Uterus (tissue), 4 donors: ENCODE measurements around the gene ANKRD37. TPM values are rescaled to one million over a fixed set of nuclear protein-coding genes. Genes with fewer than 3 reads are reported as not detected.

Experiments
- DNase-seq, 2 donors: peaks; one replicate each; pipeline ENCODE4 v3.0.0-alpha.2; 2019 to 2020
- H3K27ac ChIP-seq, 2 donors: fragments of 200-600 bp; sonication (generic); 1 replicate in 1 of 2; 2 replicates in 1 of 2; pipeline ENCODE4 v1.5.1; 2016 to 2018
- H3K27me3 ChIP-seq, 2 donors: fragments of 200-600 bp; sonication (generic); one replicate each; pipeline ENCODE4 v1.5.1; 2018 to 2019; ENCODE audit warnings: control low read depth in 1 of 2
- H3K36me3 ChIP-seq, 2 donors: fragments of 200-600 bp; sonication (generic); one replicate each; pipeline ENCODE4 v1.5.1; 2019; ENCODE audit warnings: control low read depth in 1 of 2
- H3K4me1 ChIP-seq, 2 donors: fragments of 200-600 bp; sonication (generic); one replicate each; pipeline ENCODE4 v1.5.1; 2018 to 2019; ENCODE audit warnings: control low read depth in 1 of 2
- H3K4me3 ChIP-seq, 2 donors: fragments of 200-600 bp; sonication (generic); 1 replicate in 1 of 2; 2 replicates in 1 of 2; pipeline ENCODE4 v1.5.1; 2018 to 2019; ENCODE audit warnings: mild to moderate bottlenecking in 1 of 2
- H3K9me3 ChIP-seq, 2 donors: fragments of 200-600 bp; sonication (generic); one replicate each; pipeline ENCODE4 v1.5.1; 2019; ENCODE audit warnings: control low read depth in 1 of 2
- CTCF ChIP-seq, 4 experiments: fragments of 200-600 bp in 2 of 4; fragments of 450-650 bp in 2 of 4; sonication (generic) in 2 of 4; IDR thresholded peaks; one replicate each; pipeline ENCODE4 v1.5.1; 2016 to 2019; ENCODE audit warnings: antibody characterized with exemption in 4 of 4, mild to moderate bottlenecking in 2 of 4, moderate library complexity in 1 of 4
- POLR2A ChIP-seq, 2 donors: fragments of 450-650 bp; IDR thresholded peaks; one replicate each; pipeline ENCODE4 v1.6.1; 2016; ENCODE audit warnings: antibody characterized with exemption in 2 of 2, mild to moderate bottlenecking in 1 of 2, moderate library complexity in 1 of 2
- intact Hi-C: fragments of 100-400 bp; cut with DNase I; formaldehyde crosslinking; loops from one replicate; pipeline ENCODE4 v1.15.1; 2023; ENCODE audit warnings: low total_unique reads
- total RNA-seq, 4 donors: library from RNA; depleted of rRNA in 3 of 4; stranded (reverse); fragments of >200 nt in 3 of 4; gene quantifications; one replicate each; pipeline versions ENCODE4 v1.1.0 to v1.2.4, GENCODE V29; 2014 to 2023
- donor health status: DM: yes; HTN: yes; CAD: no.

ANKRD37 gene
- total RNA-seq, 4 donors from 2014 or later: 0.51 to 17.6 (median 10.9) TPM

GRCh38 chr4:185357211-185357610, 39.4 kb upstream of the ANKRD37 start:
- no peak for DNase-seq
- H3K36me3 ChIP-seq: no peaks in the 10 kb centered on the region
- no peaks in the 10 kb centered on the region for H3K9me3 ChIP-seq
- no peak overlapping the region for H3K27ac ChIP-seq
- no peaks in the 10 kb centered on the region for H3K27me3 ChIP-seq
- intact Hi-C loops: no loop called here
- H3K4me1 ChIP-seq: no peaks in the 10 kb centered on the region
- TF ChIP-seq POLR2A (IDR thresholded peaks at IDR 0.05): no peak
- no peak for TF ChIP-seq CTCF (IDR thresholded peaks at IDR 0.05)
- H3K4me3 ChIP-seq: no peak overlapping the region

GRCh38 chr4:185357733-185358440, 38.8 kb upstream of the ANKRD37 start:
- Histone ChIP-seq H3K4me3 (no peak overlapping the region), H3K27ac (no peak overlapping the region), H3K9me3 (no peaks in the 10 kb centered on the region), H3K4me1 (no peaks in the 10 kb centered on the region), H3K27me3 (no peaks in the 10 kb centered on the region), H3K36me3 (no peaks in the 10 kb centered on the region)
- DNase-seq: no peak
- intact Hi-C loops: no loop called here
- no peak for TF ChIP-seq CTCF (IDR thresholded peaks at IDR 0.05)
- no peak for TF ChIP-seq POLR2A (IDR thresholded peaks at IDR 0.05)

GRCh38 chr4:185358514-185358913, 38.1 kb upstream of the ANKRD37 start:
- no peak for TF ChIP-seq POLR2A (IDR thresholded peaks at IDR 0.05)
- no peak for TF ChIP-seq CTCF (IDR thresholded peaks at IDR 0.05)
- Histone ChIP-seq H3K27me3 (no peaks in the 10 kb centered on the region), H3K4me3 (no peak overlapping the region), H3K9me3 (no peaks in the 10 kb centered on the region), H3K36me3 (no peaks in the 10 kb centered on the region), H3K27ac (no peak overlapping the region), H3K4me1 (no peaks in the 10 kb centered on the region)
- intact Hi-C loops: no loop called here
- DNase-seq: no peak

GRCh38 chr4:185358959-185359358, 37.7 kb upstream of the ANKRD37 start:
- H3K27ac ChIP-seq: no peak overlapping the region
- H3K4me1 ChIP-seq: no peaks in the 10 kb centered on the region
- H3K27me3 ChIP-seq: no peaks in the 10 kb centered on the region
- TF ChIP-seq POLR2A (IDR thresholded peaks at IDR 0.05) (no peak), CTCF (IDR thresholded peaks at IDR 0.05) (no peak)
- no peak for DNase-seq
- H3K4me3 ChIP-seq: no peak overlapping the region
- H3K36me3 ChIP-seq: no peaks in the 10 kb centered on the region
- intact Hi-C loops: no loop called here
- no peaks in the 10 kb centered on the region for H3K9me3 ChIP-seq

- no peak overlapping the region for H3K27ac ChIP-seq
- intact Hi-C loops: no loop called here
- no peak overlapping the region for H3K4me3 ChIP-seq
- no peaks in the 10 kb centered on the region for H3K4me1 ChIP-seq
- DNase-seq: no peak
- no peaks in the 10 kb centered on the region for H3K9me3 ChIP-seq
- no peak for TF ChIP-seq POLR2A (IDR thresholded peaks at IDR 0.05)
- no peak for TF ChIP-seq CTCF (IDR thresholded peaks at IDR 0.05)
- H3K27me3 ChIP-seq: no peaks in the 10 kb centered on the region
- no peaks in the 10 kb centered on the region for H3K36me3 ChIP-seq
Measured at GRCh38 chr4:185359767-185360446, 36.7 kb upstream of the ANKRD37 start.
